ENCODE results near the gene VPS13D. TPM values are rescaled to one million over a fixed set of nuclear protein-coding genes. Genes with fewer than 3 reads are reported as not detected.

The VPS13D gene
- total RNA-seq, 1 experiment from 2014 or later: 29.0 TPM

GRCh38 chr1:12546771-12547585 is 317.1 kb downstream of the VPS13D start:
- no peak overlapping the region for H3K27ac Mint-ChIP-seq
- no peaks in the 10 kb centered on the region for H3K9me3 Mint-ChIP-seq
- H3K27me3 Mint-ChIP-seq (ENCODE audit: low read depth): peaks cover 3% of the 10 kb centered on the region; the same call in 1 of the 2 replicates
- CTCF ChIA-PET: interaction anchor here (0.5 to 1.1 kb wide), 2 partner anchors 83 to 1270 kb away, joined by 4 read pairs; no protein-coding TSS in a partner anchor
- H3K4me3 Mint-ChIP-seq: no peak overlapping the region
- H3K36me3 Mint-ChIP-seq: no peaks in the 10 kb centered on the region
- peaks cover 20% of the 10 kb centered on the region for H3K4me1 Mint-ChIP-seq
- ATAC-seq (no peak), DNase-seq (ENCODE audit: low spot score) (no peak)
- TF ChIP-seq E2F4 (CRISPR knock-in tag; IDR thresholded peaks at IDR 0.05; ENCODE audit: borderline replicate concordance, low read depth) (no peak), PRDM15 (CRISPR knock-in tag; IDR thresholded peaks at IDR 0.05) (no peak), CDX4 (CRISPR knock-in tag; IDR thresholded peaks at IDR 0.05; ENCODE audit: borderline replicate concordance) (no peak), USF1 (CRISPR knock-in tag; IDR thresholded peaks at IDR 0.05) (no peak), ESRRA (CRISPR knock-in tag; IDR thresholded peaks at IDR 0.05; ENCODE audit: borderline replicate concordance) (no peak), MYBL2 (CRISPR knock-in tag; IDR thresholded peaks at IDR 0.05) (no peak), CREB1 (CRISPR knock-in tag; IDR thresholded peaks at IDR 0.05) (no peak), ZNF281 (CRISPR knock-in tag; IDR thresholded peaks at IDR 0.05) (no peak), JAZF1 (CRISPR knock-in tag; IDR thresholded peaks at IDR 0.05) (no peak), ZNF425 (CRISPR knock-in tag; conservative IDR thresholded peaks at IDR 0.05) (no peak), E2F5 (CRISPR knock-in tag; IDR thresholded peaks at IDR 0.05) (no peak), CTCF (IDR thresholded peaks at IDR 0.05) (no peak), SOX15 (CRISPR knock-in tag; IDR thresholded peaks at IDR 0.05) (no peak), FOXK1 (CRISPR knock-in tag; IDR thresholded peaks at IDR 0.05) (no peak), NR1H2 (CRISPR knock-in tag; IDR thresholded peaks at IDR 0.05) (no peak)
- POLR2A ChIA-PET: no interaction called here

All from WTC11 (cell line).